ENCODE data around the gene CELF3. TPM values are rescaled to one million over a fixed set of nuclear protein-coding genes. Genes with fewer than 3 reads are reported as not detected.

The CELF3 gene
- total RNA-seq, 2 experiments from 2014 or later, result not detected

- ChIA-PET CTCF (no interaction called here), POLR2A (no interaction called here)
- ATAC-seq (ENCODE audit: poor library complexity), result no peak
- no peaks in the 10 kb centered on the region for H3K9me3 Mint-ChIP-seq
- H3K27ac Mint-ChIP-seq, result no peak overlapping the region
- Histone ChIP-seq H3K4me1 (ENCODE audit: insufficient read depth, low read length) (no peaks in the 10 kb centered on the region), H3K9me3 (ENCODE audit: control insufficient read depth in 1 of 2, insufficient read depth in 1 of 2, low read length in 2 of 2) (no peaks in the 10 kb centered on the region), H3K36me3 (ENCODE audit: insufficient read depth, low read length) (peaks cover 21% of the 10 kb centered on the region), H3K27me3 (ENCODE audit: control insufficient read depth in 1 of 2, insufficient read depth in 2 of 2, low read length in 2 of 2) (no peaks in the 10 kb centered on the region), H3K27ac (ENCODE audit: low read depth in 1 of 2, low read length in 2 of 2) (no peak overlapping the region), H3K4me3 (ENCODE audit: low read length) (no peak overlapping the region)
- H3K27me3 Mint-ChIP-seq, result no peaks in the 10 kb centered on the region
- no peak overlapping the region for H3K4me3 Mint-ChIP-seq
- no peak for TF ChIP-seq CTCF (IDR thresholded peaks at IDR 0.05)
- peaks cover 91% of the 10 kb centered on the region for H3K36me3 Mint-ChIP-seq (ENCODE audit: low read depth)
- DNase-seq, result no peak
- intact Hi-C loops (cut with DNase I, micrococcal nuclease), result no loop called here
- peaks cover 13% of the 10 kb centered on the region for H3K4me1 Mint-ChIP-seq (ENCODE audit: low read depth)
Measured at GRCh38 chr1:151668090-151668489, 48.5 kb downstream of the CELF3 start.

GRCh38 chr1:151661751-151662150 is 54.9 kb downstream of the CELF3 start:
- Mint-ChIP-seq H3K36me3 (ENCODE audit: low read depth) (peaks cover 90% of the 10 kb centered on the region), H3K4me1 (ENCODE audit: low read depth) (peaks cover 19% of the 10 kb centered on the region), H3K27ac (peak overlapping the region; percentile 62), H3K4me3 (peak overlapping the region; percentile 2), H3K9me3 (no peaks in the 10 kb centered on the region), H3K27me3 (no peaks in the 10 kb centered on the region)
- Histone ChIP-seq H3K4me3 (ENCODE audit: low read length) (no peak overlapping the region), H3K27ac (ENCODE audit: low read depth in 1 of 2, low read length in 2 of 2) (no peak overlapping the region), H3K4me1 (ENCODE audit: insufficient read depth, low read length) (no peaks in the 10 kb centered on the region), H3K27me3 (ENCODE audit: control insufficient read depth in 1 of 2, insufficient read depth in 2 of 2, low read length in 2 of 2) (no peaks in the 10 kb centered on the region), H3K36me3 (ENCODE audit: insufficient read depth, low read length) (peaks cover 36% of the 10 kb centered on the region), H3K9me3 (ENCODE audit: control insufficient read depth in 1 of 2, insufficient read depth in 1 of 2, low read length in 2 of 2) (no peaks in the 10 kb centered on the region)
- ATAC-seq (ENCODE audit: poor library complexity) (peak; percentile 34), DNase-seq (peak in 2 of 14 experiments; percentile 5 to 20)
- intact Hi-C loops (cut with DNase I, micrococcal nuclease), result no loop called here
- no peak for TF ChIP-seq CTCF (IDR thresholded peaks at IDR 0.05)
- CTCF ChIA-PET, result no interaction called here
- POLR2A ChIA-PET, result interaction anchor here (0.5 to 0.8 kb wide), 3 partner anchors 49 to 702 kb away, joined by 3 read pairs; no protein-coding TSS in a partner anchor

GRCh38 chr1:151655371-151655770 is 61.2 kb downstream of the CELF3 start:
- H3K27me3 Mint-ChIP-seq, result no peaks in the 10 kb centered on the region
- no peak for ATAC-seq (ENCODE audit: poor library complexity)
- H3K36me3 ChIP-seq (ENCODE audit: insufficient read depth, low read length), result peaks cover 24% of the 10 kb centered on the region
- no peaks in the 10 kb centered on the region for H3K27me3 ChIP-seq (ENCODE audit: control insufficient read depth in 1 of 2, insufficient read depth in 2 of 2, low read length in 2 of 2)
- DNase-seq, result no peak
- H3K4me3 ChIP-seq (ENCODE audit: low read length), result no peak overlapping the region
- ChIA-PET POLR2A (interaction anchor here (1.4 kb wide), 1 partner anchor 11 kb away, joined by 4 read pairs; no protein-coding TSS in a partner anchor), CTCF (no interaction called here)
- H3K4me1 Mint-ChIP-seq (ENCODE audit: low read depth), result peaks cover 14% of the 10 kb centered on the region
- H3K27ac Mint-ChIP-seq, result no peak overlapping the region
- intact Hi-C loops (cut with DNase I, micrococcal nuclease), result loop anchor here in 1 of 2 experiments (5.0 kb wide), 1 partner anchor 33 kb away; no protein-coding TSS in a partner anchor
- no peak overlapping the region for H3K27ac ChIP-seq (ENCODE audit: low read depth in 1 of 2, low read length in 2 of 2)
- H3K9me3 ChIP-seq (ENCODE audit: control insufficient read depth in 1 of 2, insufficient read depth in 1 of 2, low read length in 2 of 2), result no peaks in the 10 kb centered on the region
- H3K9me3 Mint-ChIP-seq, result no peaks in the 10 kb centered on the region
- no peak overlapping the region for H3K4me3 Mint-ChIP-seq
- H3K4me1 ChIP-seq (ENCODE audit: insufficient read depth, low read length), result peaks cover 13% of the 10 kb centered on the region
- peaks cover 67% of the 10 kb centered on the region for H3K36me3 Mint-ChIP-seq (ENCODE audit: low read depth)
- no peak for TF ChIP-seq CTCF (IDR thresholded peaks at IDR 0.05)
